ENCODE results near the gene TMEM217.

The TMEM217 gene

DNA sequence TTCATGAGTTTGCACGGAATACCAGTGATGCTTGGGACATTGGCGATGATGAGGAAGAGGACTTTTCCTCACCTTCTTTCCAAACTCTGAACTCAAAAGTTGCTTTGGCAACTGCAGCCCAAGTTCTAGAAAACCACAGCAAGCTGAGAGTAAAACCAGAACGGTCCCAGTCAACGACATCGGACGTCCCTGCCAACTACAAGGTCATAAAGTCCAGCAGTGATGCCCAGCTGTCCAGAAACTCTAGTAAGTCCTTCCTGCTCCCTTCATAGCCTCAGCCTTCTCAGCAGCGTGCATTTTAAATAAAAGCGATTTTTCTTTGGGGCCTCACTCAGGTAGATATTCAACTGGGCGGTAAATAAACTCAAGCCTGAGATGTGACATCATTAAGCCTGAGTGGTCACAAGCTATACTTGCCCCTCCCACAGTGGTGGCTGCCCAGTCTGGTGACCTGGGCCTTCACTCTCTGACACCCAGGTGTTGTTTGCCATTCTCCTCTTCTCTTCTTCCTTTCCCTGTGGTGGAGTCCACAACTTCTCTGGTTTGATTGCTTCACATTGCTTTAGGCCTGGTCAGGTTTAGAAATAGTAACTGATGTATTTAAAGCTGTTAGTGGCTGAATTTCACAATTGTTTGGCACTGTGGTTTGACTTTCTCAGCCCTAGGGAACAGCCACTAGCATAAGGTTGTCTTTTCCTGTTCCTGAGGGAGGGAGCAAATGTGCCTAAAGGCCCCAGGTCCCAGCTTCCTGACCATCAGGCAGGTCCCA is 21.6 kb upstream of the TMEM217 start:
- no peak for DNase-seq

- no peak for DNase-seq
These were observed 19.1 kb upstream of the TMEM217 start for GRCh38 chr6:37277001-37277409.

GRCh38 chr6:37275350-37275749 is 17.4 kb upstream of the TMEM217 start:
- no peak for DNase-seq

- no peak for DNase-seq
These were observed 15.7 kb upstream of the TMEM217 start for GRCh38 chr6:37273690-37274089.

GRCh38 chr6:37272834-37273566 is 15.1 kb upstream of the TMEM217 start:
- DNase-seq, result no peak

DNA sequence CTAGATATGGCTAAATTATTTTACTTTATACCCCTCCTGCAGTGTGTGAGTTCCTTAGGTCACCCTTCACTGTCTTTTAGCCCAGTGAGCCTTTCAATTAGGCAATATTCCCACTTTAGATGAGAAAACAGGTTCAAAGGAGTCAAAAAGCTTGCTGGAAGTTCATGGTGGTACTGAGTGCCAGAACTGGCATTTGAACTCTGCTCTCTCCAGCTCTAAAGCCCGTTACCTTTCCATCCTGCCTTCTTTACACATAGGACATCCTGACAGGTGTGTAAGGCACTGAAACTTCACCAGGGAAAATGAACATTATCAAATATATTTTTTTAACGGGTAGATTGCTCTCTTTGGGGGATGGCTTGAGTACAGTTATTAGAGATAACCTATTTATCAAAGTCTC is 11.2 kb upstream of the TMEM217 start:
- no peak for DNase-seq

GRCh38 chr6:37265860-37266259 is 7.9 kb upstream of the TMEM217 start:
- DNase-seq, result no peak

DNA sequence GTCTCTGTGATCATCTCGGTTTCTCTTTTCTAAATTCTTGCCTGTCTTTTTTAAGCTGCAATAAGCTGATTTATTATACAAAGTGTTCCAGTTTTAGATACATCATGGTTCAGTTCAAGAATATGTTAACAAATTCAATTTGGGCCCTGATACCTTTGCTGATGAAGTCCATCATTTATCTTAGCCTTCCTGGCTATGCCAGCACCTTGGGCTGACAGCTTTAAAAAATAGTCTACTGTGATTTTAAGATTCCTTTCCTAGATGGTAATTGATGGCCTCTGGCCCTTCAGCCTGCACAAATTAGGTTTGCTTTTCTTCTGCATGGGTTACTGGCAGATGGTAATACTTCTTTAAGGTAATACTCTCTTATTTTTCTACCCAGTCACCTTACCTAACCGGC is 7.1 kb upstream of the TMEM217 start:
- no peak for DNase-seq

- no peak for DNase-seq
These were observed 4.6 kb upstream of the TMEM217 start for GRCh38 chr6:37262446-37263026.

DNA sequence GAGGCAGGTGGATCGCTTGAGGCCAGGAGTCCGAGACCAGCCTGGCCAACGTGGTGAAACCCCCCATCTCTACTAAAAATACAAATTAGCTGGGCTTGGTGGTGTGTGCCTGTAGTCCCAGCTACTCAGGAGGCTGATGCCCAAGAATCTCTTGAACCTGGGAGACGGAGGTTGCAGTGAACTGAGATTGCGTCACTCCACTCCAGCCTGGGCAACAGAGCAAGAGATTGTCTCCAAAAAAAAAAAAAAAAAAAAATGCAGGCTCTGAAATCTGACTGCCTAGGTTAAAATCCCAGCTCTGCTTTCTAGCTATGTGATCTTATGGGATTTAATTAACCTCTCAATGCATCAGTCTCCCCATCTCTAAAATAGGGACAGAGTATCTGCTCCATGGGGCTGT is 3.3 kb upstream of the TMEM217 start:
- DNase-seq, result no peak

GRCh38 chr6:37260444-37260843 is 2.5 kb upstream of the TMEM217 start:
- DNase-seq, result no peak

DNA sequence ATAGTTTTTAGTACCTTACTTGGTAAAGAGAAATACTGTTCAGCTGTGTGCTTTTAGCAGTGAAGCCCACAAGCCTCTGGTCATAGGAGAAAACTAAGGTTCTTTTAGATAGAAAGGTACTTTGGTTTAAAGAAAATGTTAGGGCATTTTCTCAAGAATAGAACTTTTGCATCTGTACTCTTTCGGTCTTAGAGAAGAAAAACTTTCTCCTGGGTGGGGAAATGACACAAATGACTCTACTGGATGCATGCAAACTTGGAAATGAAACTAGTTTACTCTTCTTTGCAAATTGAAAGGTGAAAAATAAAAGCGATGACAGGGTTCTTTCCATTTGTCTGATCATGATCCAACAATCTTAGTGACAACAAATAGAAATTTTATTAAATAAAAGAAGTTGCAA is 2.1 kb upstream of the TMEM217 start:
- DNase-seq, result no peak

GRCh38 chr6:37259191-37259590 is 1.2 kb upstream of the TMEM217 start:
- no peak for DNase-seq

- peak in 1 of 2 experiments; percentile 49 for DNase-seq
These were observed 611 bp upstream of the TMEM217 start for GRCh38 chr6:37258405-37259105.

DNA sequence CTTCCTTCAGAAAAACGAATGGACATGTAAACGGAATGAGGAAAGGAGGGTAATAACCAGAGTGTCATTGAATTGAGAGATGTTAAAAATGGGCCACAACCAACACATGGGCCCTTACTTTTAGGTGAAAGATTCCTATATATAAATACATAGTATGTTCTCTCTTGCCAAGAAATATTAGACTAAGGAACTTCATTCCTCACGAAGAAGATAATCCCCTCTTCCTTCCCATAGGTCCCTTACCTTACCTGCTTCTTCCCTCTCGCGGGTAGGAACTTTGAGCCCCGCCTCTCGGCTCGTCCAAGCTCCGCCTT is 667 bp downstream of the TMEM217 start:
- no peak for DNase-seq

DNA sequence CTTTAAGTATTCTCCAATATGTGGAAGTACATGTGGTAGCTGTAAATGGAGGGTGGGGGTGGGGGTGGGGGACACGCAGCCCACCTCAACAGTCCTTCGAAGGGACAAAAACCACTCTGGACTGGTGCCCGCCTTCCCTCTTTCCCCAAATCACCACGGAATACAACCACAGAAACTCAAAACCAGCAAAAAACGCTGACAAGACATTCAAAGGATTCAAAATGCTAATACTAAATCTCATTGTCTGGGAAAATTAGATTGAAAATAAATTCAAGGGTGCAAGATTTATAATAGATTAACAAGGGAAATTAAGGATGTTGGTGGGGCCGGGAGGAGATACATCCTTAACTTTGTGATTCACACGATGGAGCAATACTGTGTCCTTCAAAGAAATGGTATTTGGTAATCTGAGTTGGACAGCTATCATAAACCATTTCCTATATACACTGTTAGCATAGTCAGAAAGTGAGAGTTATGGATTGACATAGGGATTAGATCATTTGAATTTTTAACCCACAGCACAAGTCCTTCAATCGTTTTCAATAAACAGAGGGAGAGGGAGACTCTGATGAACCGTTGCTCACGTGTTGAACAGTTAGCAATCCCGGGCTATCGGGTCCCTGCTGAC is 1.1 kb downstream of the TMEM217 start:
- no peak for DNase-seq

DNA sequence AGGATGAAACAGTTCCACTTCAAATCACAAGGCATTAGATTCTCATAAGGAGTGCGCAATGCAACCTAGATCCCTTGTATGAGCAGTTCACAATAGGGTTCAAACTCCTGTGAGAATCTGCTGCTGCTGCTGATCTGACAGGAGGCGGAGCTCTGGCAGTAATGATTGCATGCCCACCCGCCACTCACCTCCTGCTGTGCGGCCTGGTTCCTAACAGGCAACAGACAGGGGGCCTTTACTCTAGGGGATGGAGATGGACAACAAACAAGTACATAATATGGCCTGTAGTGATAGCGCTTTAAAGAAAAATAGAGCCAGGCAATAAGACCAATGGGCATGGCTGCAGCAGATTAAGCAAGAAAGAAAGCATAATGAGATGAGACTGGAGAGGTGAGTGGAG is 3.1 kb downstream of the TMEM217 start:
- no peak for DNase-seq

GRCh38 chr6:37253486-37254007 is 4.4 kb downstream of the TMEM217 start:
- no peak for DNase-seq

DNA sequence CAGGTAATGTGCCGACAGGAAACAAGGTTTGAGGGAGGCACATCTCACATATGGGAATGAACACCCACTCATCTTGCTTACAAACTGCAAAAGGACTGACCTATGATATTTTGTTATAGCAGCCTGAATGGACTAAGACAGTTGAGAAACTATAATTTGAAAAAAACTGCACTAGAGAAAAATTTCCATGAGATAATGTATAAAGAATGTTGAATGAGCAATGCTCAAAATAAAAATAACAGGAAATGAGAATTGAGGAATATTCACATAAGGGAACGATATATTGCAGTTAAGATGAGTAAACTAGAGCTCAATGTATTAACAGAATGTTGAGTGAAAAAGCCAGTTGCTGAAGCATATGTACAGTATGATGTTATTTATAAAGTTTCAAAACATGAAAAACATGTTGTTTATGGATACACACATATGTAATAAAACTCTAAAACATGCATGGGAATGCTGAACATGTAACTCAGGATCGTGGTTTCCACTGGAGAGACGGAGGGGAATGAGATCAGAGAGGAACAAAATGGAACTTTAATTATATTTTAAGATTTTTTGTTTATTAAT is 6.6 kb downstream of the TMEM217 start:
- peak in 1 of 2 experiments; percentile 15 for DNase-seq

DNA sequence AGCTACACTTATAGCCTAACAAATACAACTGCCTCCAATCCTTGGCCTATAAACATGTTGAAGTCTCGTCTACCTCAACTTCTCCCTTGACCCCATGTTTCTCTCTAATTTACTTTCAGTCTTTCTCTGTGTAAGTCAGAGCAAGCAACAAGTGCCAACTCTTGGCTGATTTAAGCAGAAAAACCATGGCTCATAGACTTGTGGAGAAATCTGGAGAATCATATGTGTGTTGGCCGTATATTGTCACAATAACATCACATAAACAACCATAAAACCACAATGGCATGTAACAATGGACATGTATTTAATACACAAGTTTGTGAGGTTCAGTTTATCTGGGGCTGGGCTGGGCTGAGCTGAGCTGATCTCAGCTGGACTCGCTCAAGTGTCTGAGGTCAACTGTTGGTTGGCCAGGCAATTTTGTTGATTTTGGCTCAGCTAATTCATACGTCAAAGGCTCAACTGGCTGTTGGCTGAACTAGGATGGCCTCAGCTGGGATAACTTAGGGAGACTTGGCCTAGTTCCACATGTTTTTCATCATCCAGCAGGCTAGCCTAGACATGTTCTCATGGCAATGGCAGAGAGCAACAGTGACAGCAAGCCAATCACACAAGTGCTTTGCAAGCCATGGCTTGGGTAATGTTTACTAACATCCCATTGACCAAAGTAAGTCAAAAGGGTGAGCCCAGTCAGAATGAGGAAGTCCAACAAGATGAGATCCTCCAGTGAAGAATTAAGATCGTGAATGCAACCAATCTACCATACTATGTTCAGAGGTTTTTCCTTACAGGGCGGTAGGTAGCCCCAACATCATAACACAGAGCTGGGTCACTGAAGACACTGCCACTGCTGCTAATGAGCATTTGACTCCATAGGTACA is 13.3 kb downstream of the TMEM217 start:
- DNase-seq, result no peak

DNA sequence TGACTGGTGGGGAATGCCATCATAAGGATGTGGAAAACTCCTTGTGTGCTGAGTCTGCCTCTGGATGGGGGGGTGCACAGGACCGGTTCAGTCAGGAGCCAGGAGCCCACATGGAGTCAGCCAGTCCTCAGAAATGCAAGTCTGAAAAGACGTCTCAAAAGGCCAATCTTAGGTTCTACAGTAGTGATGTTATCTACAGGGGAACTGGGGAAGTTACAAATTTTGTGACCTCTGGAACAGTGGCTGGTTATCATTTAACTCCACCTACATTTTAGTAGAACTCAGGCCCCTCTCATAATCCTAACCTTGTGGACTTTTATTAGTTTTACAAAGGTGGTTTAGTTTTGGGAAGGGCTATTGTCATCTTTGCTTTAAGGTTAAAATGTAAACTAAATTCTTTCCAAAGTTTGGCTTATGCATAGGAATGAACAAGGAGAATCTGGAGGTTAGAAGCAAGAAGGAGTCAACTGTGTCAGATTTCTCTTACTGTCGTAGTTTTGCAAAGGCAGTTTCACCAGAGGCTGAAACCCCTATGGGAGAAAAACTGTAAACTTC is 14.1 kb downstream of the TMEM217 start:
- DNase-seq, result no peak

Measured in SW 1271 (cell line).